Kidney (tissue), 14 donors: ENCODE data around the gene CHD1. TPM values are rescaled to one million over a fixed set of nuclear protein-coding genes. Genes with fewer than 3 reads are reported as not detected.

ENCODE experiments used
- DNase-seq, 5 donors: peaks; one replicate each; pipeline ENCODE4 v3.0.0-alpha.2; 2013 to 2020
- FAIRE-seq: peaks from 2 replicates; lab custom pipeline; 2012; peaks lifted over from hg19 to GRCh38; lab: Jason Lieb, UNC
- H3K27ac ChIP-seq, 2 donors: one replicate each; pipeline ENCODE4 v1.7.0; 2013; ENCODE audit warnings: low read depth in 2 of 2, low read length in 2 of 2, inconsistent platforms in 1 of 2
- H3K27me3 ChIP-seq: one replicate; pipeline ENCODE4 v1.7.1; 2013; ENCODE audit warnings: low read length, inconsistent platforms; ENCODE audit not compliant: control insufficient read depth, insufficient read depth
- H3K36me3 ChIP-seq, 3 donors: one replicate each; pipeline versions ENCODE4 v1.7.0 to v1.7.1; 2013; ENCODE audit warnings: low read length in 3 of 3, control low read depth in 1 of 3, inconsistent platforms in 1 of 3; ENCODE audit not compliant: insufficient read depth in 3 of 3, control insufficient read depth in 2 of 3
- H3K4me1 ChIP-seq, 3 donors: one replicate each; pipeline versions ENCODE4 v1.7.0 to v1.7.1; 2013; ENCODE audit warnings: low read length in 3 of 3, inconsistent platforms in 1 of 3, low read depth in 1 of 3; ENCODE audit not compliant: control insufficient read depth in 2 of 3, insufficient read depth in 2 of 3
- H3K4me3 ChIP-seq, 3 donors: one replicate each; pipeline versions ENCODE4 v1.7.0 to v1.8.1; 2013; ENCODE audit warnings: low read length in 3 of 3, control low read depth in 1 of 3, inconsistent platforms in 1 of 3
- H3K9ac ChIP-seq, 3 donors: one replicate each; pipeline versions ENCODE4 v1.7.0 to v1.7.1; 2013; ENCODE audit warnings: low read length in 3 of 3, control low read depth in 1 of 3, inconsistent platforms in 1 of 3
- H3K9me3 ChIP-seq, 3 donors: one replicate each; pipeline versions ENCODE4 v1.7.0 to v1.7.1; 2013; ENCODE audit warnings: low read length in 3 of 3, control low read depth in 1 of 3, inconsistent platforms in 1 of 3; ENCODE audit not compliant: control insufficient read depth in 2 of 3, insufficient read depth in 1 of 3
- intact Hi-C: fragments of 100-400 bp; cut with DNase I; formaldehyde crosslinking; loops from one replicate; pipeline ENCODE4 v1.11.1; 2022
- polyA plus RNA-seq: library from polyadenylated mRNA; stranded (reverse); fragments of 350-450 nt; fragmentation: Illumina TruSeq; extraction: RNeasy Lipid Tissue Mini Kit (QIAGEN cat#74804); gene quantifications from one replicate; pipeline ENCODE4 v1.2.3, GENCODE V29; 2014; ENCODE audit warnings: low read depth, low replicate concordance; ENCODE audit not compliant: insufficient read depth
- total RNA-seq: library from RNA; stranded (reverse); fragmentation: NEBNext Ultra II Directional; extraction: Animal tissue kit (Norgen Biotek cat#: 25700); gene quantifications from one replicate; pipeline ENCODE4 v1.2.1, GENCODE V29; 2021
- TF ChIP-seq, protein P1 (sequence below): IDR thresholded peaks from 3 replicates; pipeline ENCODE4 v1.5.1; 2012; ENCODE audit warnings: mild to moderate bottlenecking, moderate library complexity, borderline replicate concordance; ENCODE audit not compliant: insufficient read depth; ENCODE audit errors: extremely low read depth
- donor health status: control.
- donor health status: control.
- donor health status: control.
- donor health status: control.
- donor health status: control.
- donor health status: DM: yes; HTN: yes; CAD: no.
- donor health status: Normal renal cell carcinoma (clear cell type).

Gene CHD1
- total and polyA plus RNA-seq, 2 donors from 2014 or later = 7.1 to 40.4 TPM

DNA sequence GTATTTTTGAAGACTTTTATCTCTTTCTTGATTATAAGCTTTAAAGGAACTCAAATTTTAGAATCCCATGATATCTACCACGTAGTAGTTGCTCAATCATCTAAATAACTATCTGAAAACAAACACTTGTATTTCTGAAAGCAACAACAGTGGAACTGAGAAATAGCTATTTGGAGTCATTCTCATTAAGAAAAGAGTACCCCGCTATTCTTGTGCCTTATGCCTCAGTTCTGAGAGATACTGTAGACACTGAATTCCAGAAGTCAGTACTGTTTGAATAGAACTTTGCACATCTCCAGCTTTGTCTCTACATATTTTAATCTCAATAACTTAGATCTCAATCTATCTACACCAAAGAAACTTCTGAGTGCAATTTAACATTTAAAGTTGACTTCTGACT, 11.4 kb downstream of the CHD1 start:
- no peaks in the 10 kb centered on the region for H3K9me3 ChIP-seq
- intact Hi-C loops = no loop called here
- DNase-seq (no peak), FAIRE-seq (no peak)
- no peak overlapping the region for H3K27ac ChIP-seq
- no peak overlapping the region for H3K9ac ChIP-seq
- no peak overlapping the region for H3K4me3 ChIP-seq
- H3K4me1 ChIP-seq = no peaks in the 10 kb centered on the region
- no peaks in the 10 kb centered on the region for H3K27me3 ChIP-seq
- peaks cover 0 to 3% (median 2%) of the 10 kb centered on the region in 3 donors for H3K36me3 ChIP-seq
- TF ChIP-seq, protein P1, sequence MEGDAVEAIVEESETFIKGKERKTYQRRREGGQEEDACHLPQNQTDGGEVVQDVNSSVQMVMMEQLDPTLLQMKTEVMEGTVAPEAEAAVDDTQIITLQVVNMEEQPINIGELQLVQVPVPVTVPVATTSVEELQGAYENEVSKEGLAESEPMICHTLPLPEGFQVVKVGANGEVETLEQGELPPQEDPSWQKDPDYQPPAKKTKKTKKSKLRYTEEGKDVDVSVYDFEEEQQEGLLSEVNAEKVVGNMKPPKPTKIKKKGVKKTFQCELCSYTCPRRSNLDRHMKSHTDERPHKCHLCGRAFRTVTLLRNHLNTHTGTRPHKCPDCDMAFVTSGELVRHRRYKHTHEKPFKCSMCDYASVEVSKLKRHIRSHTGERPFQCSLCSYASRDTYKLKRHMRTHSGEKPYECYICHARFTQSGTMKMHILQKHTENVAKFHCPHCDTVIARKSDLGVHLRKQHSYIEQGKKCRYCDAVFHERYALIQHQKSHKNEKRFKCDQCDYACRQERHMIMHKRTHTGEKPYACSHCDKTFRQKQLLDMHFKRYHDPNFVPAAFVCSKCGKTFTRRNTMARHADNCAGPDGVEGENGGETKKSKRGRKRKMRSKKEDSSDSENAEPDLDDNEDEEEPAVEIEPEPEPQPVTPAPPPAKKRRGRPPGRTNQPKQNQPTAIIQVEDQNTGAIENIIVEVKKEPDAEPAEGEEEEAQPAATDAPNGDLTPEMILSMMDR = no peak

GRCh38 chr5:98916540-98916939, 12.3 kb downstream of the CHD1 start:
- DNase-seq = no peak
- Histone ChIP-seq H3K27me3 (no peaks in the 10 kb centered on the region), H3K9ac (no peak overlapping the region), H3K27ac (no peak overlapping the region), H3K4me1 (no peaks in the 10 kb centered on the region), H3K4me3 (no peak overlapping the region), H3K36me3 (peaks cover 0 to 3% (median 2%) of the 10 kb centered on the region in 3 donors), H3K9me3 (no peaks in the 10 kb centered on the region)
- no peak for FAIRE-seq
- intact Hi-C loops = no loop called here
- TF ChIP-seq, protein P1 = no peak

GRCh38 chr5:98913911-98914310, 14.9 kb downstream of the CHD1 start:
- no peaks in the 10 kb centered on the region for H3K9me3 ChIP-seq
- H3K9ac ChIP-seq = no peak overlapping the region
- H3K27me3 ChIP-seq = no peaks in the 10 kb centered on the region
- H3K27ac ChIP-seq = no peak overlapping the region
- no peaks in the 10 kb centered on the region for H3K4me1 ChIP-seq
- intact Hi-C loops = no loop called here
- TF ChIP-seq, protein P1 = no peak
- no peak for FAIRE-seq
- no peak overlapping the region for H3K4me3 ChIP-seq
- no peak for DNase-seq
- H3K36me3 ChIP-seq = peaks cover 0 to 2% (median 0%) of the 10 kb centered on the region in 3 donors
